K562 (cell line): Measurements from ENCODE around the gene CD248. TPM values are rescaled to one million over a fixed set of nuclear protein-coding genes. Genes with fewer than 3 reads are reported as not detected.

Experiments
- ARID2 ChIP-seq: fragments of 450-650 bp; IDR thresholded peaks from 2 replicates; pipeline ENCODE4 v1.6.1; 2017; ENCODE audit warnings: antibody characterized with exemption, mild to moderate bottlenecking
- CCAR2 ChIP-seq: fragments of 200-400 bp; formaldehyde crosslinking; IDR thresholded peaks from 2 replicates; pipeline ENCODE4 v1.6.1; 2017; ENCODE audit warnings: mild to moderate bottlenecking, low read depth, low read length
- CSDE1 ChIP-seq, 2 experiments: fragments of 450-650 bp; IDR thresholded peaks; 2 replicates each; pipeline ENCODE4 v1.6.1; 2016; ENCODE audit warnings: mild to moderate bottlenecking in 1 of 2
- DLX4 ChIP-seq: fragments of 250-450 bp; sonication (Bioruptor Pico); IDR thresholded peaks from 2 replicates; pipeline ENCODE4 v1.6.1; 2021; ENCODE audit warnings: mild to moderate bottlenecking
- IFI16 ChIP-seq: fragments of 250-450 bp; sonication (Bioruptor Pico); IDR thresholded peaks from 2 replicates; pipeline ENCODE4 v2.1.2; 2022; ENCODE audit warnings: mild to moderate bottlenecking, inconsistent platforms
- MTF1 ChIP-seq: fragments of 250-450 bp; sonication (Bioruptor Pico); IDR thresholded peaks from 2 replicates; pipeline ENCODE4 v1.9.0; 2021; ENCODE audit warnings: moderate library complexity, mild to moderate bottlenecking, inconsistent platforms, borderline replicate concordance
- NFIC ChIP-seq: fragments of 450-650 bp; IDR thresholded peaks from 2 replicates; pipeline ENCODE4 v1.6.1; 2017; ENCODE audit warnings: mild to moderate bottlenecking, inconsistent platforms
- PTBP1 ChIP-seq: fragments of 200-400 bp; formaldehyde crosslinking; IDR thresholded peaks from 2 replicates; pipeline ENCODE4 v1.6.1; 2017; ENCODE audit warnings: low read depth, low read length
- RAD21 ChIP-seq, 2 experiments: fragments of 250-450 bp in 1 of 2; fragments of 450-650 bp in 1 of 2; sonication (Bioruptor Pico) in 1 of 2; formaldehyde crosslinking in 1 of 2; IDR thresholded peaks in 1 of 2; conservative IDR thresholded peaks in 1 of 2; 2 replicates each; pipeline versions ENCODE4 v1.4.0 to v1.8.0; 2020 to 2022; ENCODE audit warnings: mild to moderate bottlenecking in 2 of 2, moderate library complexity in 1 of 2
- SRSF3 ChIP-seq: fragments of 200-400 bp; formaldehyde crosslinking; IDR thresholded peaks from 2 replicates; pipeline ENCODE4 v1.6.1; 2016; ENCODE audit warnings: mild to moderate bottlenecking, low read length, moderate library complexity; ENCODE audit not compliant: insufficient read depth
- STAT5A ChIP-seq: IDR thresholded peaks from 2 replicates; pipeline ENCODE4 v1.6.1; 2012; ENCODE audit warnings: low read length, inconsistent platforms, borderline replicate concordance
- TAF7 ChIP-seq: fragments of 450-650 bp; IDR thresholded peaks from 2 replicates; pipeline ENCODE4 v1.6.1; 2016; ENCODE audit warnings: missing genetic modification characterization, missing compliant biosample characterization
- YY1 ChIP-seq, 3 experiments: IDR thresholded peaks; 2 replicates each; pipeline ENCODE4 v1.6.1; 2011; ENCODE audit warnings: low read length in 2 of 3, mild to moderate bottlenecking in 2 of 3, moderate library complexity in 2 of 3, borderline replicate concordance in 1 of 3, control low read depth in 1 of 3, low read depth in 1 of 3; ENCODE audit not compliant: insufficient read depth in 3 of 3, insufficient replicate concordance in 2 of 3, control insufficient read depth in 1 of 3, insufficient read length in 1 of 3; ENCODE audit errors: extremely low read depth in 1 of 3
- ZKSCAN3 ChIP-seq: fragments of 250-450 bp; sonication (Bioruptor Pico); IDR thresholded peaks from 2 replicates; pipeline ENCODE4 v1.4.0; 2020
- ZNF146 ChIP-seq: IDR thresholded peaks from one replicate; pipeline ENCODE4 v1.6.1; 2018; ENCODE audit warnings: missing compliant biosample characterization; ENCODE audit not compliant: unreplicated experiment
- ZNF232 ChIP-seq: sonication (generic); formaldehyde crosslinking; IDR thresholded peaks from 2 replicates; pipeline ENCODE4 v1.8.0; 2022; ENCODE audit warnings: mild to moderate bottlenecking, missing genetic modification reagents
- ZNF347 ChIP-seq: fragments of 450-650 bp; formaldehyde crosslinking; IDR thresholded peaks from 2 replicates; pipeline ENCODE4 v1.4.0; 2020; ENCODE audit warnings: low read depth, mild to moderate bottlenecking, moderate library complexity
- ZNF644 ChIP-seq: fragments of 200-800 bp; sonication (Bioruptor generic); IDR thresholded peaks from 2 replicates; pipeline ENCODE4 v1.6.1; 2016; ENCODE audit warnings: low read depth, missing genetic modification characterization, missing compliant biosample characterization
- ZNF75A ChIP-seq: fragments of 450-650 bp; formaldehyde crosslinking; IDR thresholded peaks from 2 replicates; pipeline ENCODE4 v1.4.0; 2020; ENCODE audit warnings: mild to moderate bottlenecking
- polyA plus RNA-seq, 8 experiments: library from polyadenylated mRNA; depleted of rRNA in 4 of 8; stranded (reverse) in 5 of 8; unstranded in 3 of 8; fragments of >200 nt; fragmentation: Nextera tagmentation in 2 of 8; fragmentation: Illumina TruSeq in 1 of 8; extraction: Ambion mirVana in 2 of 8; extraction: Trizol in 1 of 8; gene quantifications; 2 replicates each; pipeline versions ENCODE4 v1.2.1 to v1.2.3, GENCODE V29; 2011 to 2014; ENCODE audit warnings: inconsistent platforms in 1 of 8, missing spikeins in 1 of 8
- total RNA-seq, 7 experiments: library from RNA; depleted of rRNA in 6 of 7; stranded (reverse); fragments of >200 nt in 6 of 7; fragmentation: Illumina TruSeq in 2 of 7; extraction: Trizol in 2 of 7; gene quantifications; 2 replicates each; pipeline versions ENCODE4 v1.2.1 to v1.2.3, GENCODE V29; 2011 to 2021; ENCODE audit warnings: low replicate concordance in 1 of 7
- TF ChIP-seq, protein P1 (sequence below): sonication (generic); formaldehyde crosslinking; IDR thresholded peaks from 2 replicates; pipeline ENCODE4 v1.8.0; 2022; ENCODE audit warnings: mild to moderate bottlenecking, missing genetic modification reagents
- TF ChIP-seq, protein P2 (sequence below): fragments of 250-450 bp; sonication (Bioruptor Pico); IDR thresholded peaks from 2 replicates; pipeline ENCODE4 v1.9.0; 2021; ENCODE audit warnings: mild to moderate bottlenecking, inconsistent platforms

The CD248 gene
- total and polyA plus RNA-seq, 9 of the 15 experiments (the other 6 are each of a cell fraction or from before 2014, with no cell fraction given), result 0.09 TPM; not detected in 8

DNA sequence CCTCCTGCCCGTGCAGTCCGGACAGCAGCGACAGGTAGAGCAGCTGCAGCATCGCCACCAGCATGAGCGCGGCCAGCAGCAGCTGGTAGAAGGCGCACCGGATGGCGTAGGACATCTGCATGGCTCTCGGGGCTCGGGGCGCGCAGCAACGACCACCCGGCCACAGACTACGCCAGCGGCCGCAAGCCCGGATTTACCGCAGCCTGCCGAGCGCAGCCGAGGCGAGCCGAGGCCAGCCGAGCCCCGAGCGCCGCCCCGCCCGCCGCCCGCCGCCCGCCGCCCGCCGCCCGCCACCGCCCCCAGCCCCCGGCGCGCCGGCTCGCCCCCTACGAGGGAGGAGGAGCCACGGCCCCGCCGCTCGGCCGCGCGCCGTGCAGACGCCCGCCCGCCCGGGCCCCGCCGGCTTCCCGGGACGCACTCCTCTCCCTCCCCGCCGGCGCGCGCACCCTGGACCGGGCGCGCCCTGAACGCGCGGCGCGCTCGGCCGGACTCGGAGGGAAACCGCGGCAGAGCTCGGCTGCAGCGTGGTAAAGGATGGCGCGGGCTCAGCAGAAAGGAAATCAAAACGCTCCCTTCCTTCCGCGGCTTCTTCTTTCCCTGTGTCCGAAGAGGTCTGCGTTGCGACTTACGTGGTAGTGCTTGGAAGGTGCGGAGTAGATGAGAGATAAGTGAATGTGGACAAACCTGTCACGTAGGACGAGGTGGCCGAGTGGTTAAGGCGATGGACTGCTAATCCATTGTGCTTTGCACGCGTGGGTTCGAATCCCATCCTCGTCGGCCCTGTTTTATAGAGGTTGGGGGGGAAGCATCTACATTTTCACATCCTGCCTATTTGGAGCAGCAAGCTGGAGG, 30.8 kb upstream of the CD248 start, which contains the start of gene B4GAT1 (continued):
- TF ChIP-seq CCAR2 (no peak), YY1 (IDR thresholded peaks at IDR 0.05; ENCODE audit: borderline replicate concordance in 1 of 3, control insufficient read depth in 1 of 3, extremely low read depth in 1 of 3, insufficient read depth in 3 of 3, insufficient read length in 1 of 3, insufficient replicate concordance in 2 of 3, low read depth in 1 of 3, low read length in 2 of 3) (peak in 1 of 3 experiments; percentile 16), ZKSCAN3 (CRISPR knock-in tag) (no peak), NFIC (peak; percentile 80; the same call in 1 of the 2 replicates), ZNF146 (no peak), IFI16 (CRISPR knock-in tag) (no peak), CSDE1 (IDR thresholded peaks at IDR 0.05) (peak in 1 of 2 experiments; percentile 77; a peak in 2 of 4 replicates), ZNF347 (CRISPR knock-in tag) (no peak), DLX4 (CRISPR knock-in tag) (no peak), STAT5A (no peak), ZNF232 (CRISPR knock-in tag) (0 out of 2 replicates have a peak, but pooled peaks have one; percentile 8), ARID2 (no peak), PTBP1 (0 out of 2 replicates have a peak, but pooled peaks have one; percentile 43), RAD21 (CRISPR knock-in tag; conservative IDR thresholded peaks at IDR 0.05 in 1 of 2, IDR thresholded peaks at IDR 0.05 in 1 of 2) (no peak), ZNF644 (tag) (no peak), ZNF75A (CRISPR knock-in tag) (no peak), MTF1 (CRISPR knock-in tag) (no peak), TAF7 (no peak), SRSF3 (no peak)
- TF ChIP-seq, protein P1, sequence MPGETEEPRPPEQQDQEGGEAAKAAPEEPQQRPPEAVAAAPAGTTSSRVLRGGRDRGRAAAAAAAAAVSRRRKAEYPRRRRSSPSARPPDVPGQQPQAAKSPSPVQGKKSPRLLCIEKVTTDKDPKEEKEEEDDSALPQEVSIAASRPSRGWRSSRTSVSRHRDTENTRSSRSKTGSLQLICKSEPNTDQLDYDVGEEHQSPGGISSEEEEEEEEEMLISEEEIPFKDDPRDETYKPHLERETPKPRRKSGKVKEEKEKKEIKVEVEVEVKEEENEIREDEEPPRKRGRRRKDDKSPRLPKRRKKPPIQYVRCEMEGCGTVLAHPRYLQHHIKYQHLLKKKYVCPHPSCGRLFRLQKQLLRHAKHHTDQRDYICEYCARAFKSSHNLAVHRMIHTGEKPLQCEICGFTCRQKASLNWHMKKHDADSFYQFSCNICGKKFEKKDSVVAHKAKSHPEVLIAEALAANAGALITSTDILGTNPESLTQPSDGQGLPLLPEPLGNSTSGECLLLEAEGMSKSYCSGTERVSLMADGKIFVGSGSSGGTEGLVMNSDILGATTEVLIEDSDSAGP (CRISPR knock-in tag), result no peak
- TF ChIP-seq, protein P2, sequence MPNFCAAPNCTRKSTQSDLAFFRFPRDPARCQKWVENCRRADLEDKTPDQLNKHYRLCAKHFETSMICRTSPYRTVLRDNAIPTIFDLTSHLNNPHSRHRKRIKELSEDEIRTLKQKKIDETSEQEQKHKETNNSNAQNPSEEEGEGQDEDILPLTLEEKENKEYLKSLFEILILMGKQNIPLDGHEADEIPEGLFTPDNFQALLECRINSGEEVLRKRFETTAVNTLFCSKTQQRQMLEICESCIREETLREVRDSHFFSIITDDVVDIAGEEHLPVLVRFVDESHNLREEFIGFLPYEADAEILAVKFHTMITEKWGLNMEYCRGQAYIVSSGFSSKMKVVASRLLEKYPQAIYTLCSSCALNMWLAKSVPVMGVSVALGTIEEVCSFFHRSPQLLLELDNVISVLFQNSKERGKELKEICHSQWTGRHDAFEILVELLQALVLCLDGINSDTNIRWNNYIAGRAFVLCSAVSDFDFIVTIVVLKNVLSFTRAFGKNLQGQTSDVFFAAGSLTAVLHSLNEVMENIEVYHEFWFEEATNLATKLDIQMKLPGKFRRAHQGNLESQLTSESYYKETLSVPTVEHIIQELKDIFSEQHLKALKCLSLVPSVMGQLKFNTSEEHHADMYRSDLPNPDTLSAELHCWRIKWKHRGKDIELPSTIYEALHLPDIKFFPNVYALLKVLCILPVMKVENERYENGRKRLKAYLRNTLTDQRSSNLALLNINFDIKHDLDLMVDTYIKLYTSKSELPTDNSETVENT (CRISPR knock-in tag), result peak; percentile 16; the same call in 1 of the 2 replicates
